Activated T-helper 2 cell treated with anti-CD3 and anti-CD28 coated beads, Interferon-gamma antibody, Interleukin-2, Interleukin-4, amounts not matched to agents 10 μg/mL and 5 μg/mL and 100 μg/mL, durations not matched to agents 14 hours and 24 hours and 36 hours (primary cell): ENCODE data around the gene PTPRU. TPM values are rescaled to one million over a fixed set of nuclear protein-coding genes. Genes with fewer than 3 reads are reported as not detected.

ENCODE experiments used
- DNase-seq: peaks from one replicate; pipeline ENCODE4 v3.0.0; 2021; ENCODE audit warnings: low spot score
- H3K27ac Mint-ChIP-seq: one replicate; pipeline ENCODE4 v1.8.0; 2021; ENCODE audit warnings: mixed read lengths
- H3K27me3 Mint-ChIP-seq: one replicate; pipeline ENCODE4 v1.8.0; 2021; ENCODE audit warnings: low read depth, mixed read lengths
- H3K36me3 Mint-ChIP-seq: one replicate; pipeline ENCODE4 v1.8.0; 2021; ENCODE audit warnings: low read depth, mixed read lengths
- H3K4me1 Mint-ChIP-seq: one replicate; pipeline ENCODE4 v1.8.0; 2021; ENCODE audit warnings: low read depth, mixed read lengths
- H3K4me3 Mint-ChIP-seq: one replicate; pipeline ENCODE4 v1.8.0; 2021; ENCODE audit warnings: low read depth, mild to moderate bottlenecking, moderate library complexity, mixed read lengths
- H3K9me3 Mint-ChIP-seq: one replicate; pipeline ENCODE4 v1.8.0; 2021; ENCODE audit warnings: mixed read lengths
- intact Hi-C: fragments of 100-400 bp; cut with micrococcal nuclease; formaldehyde crosslinking; loops from one replicate; pipeline ENCODE4 v1.15.1; 2023
- total RNA-seq: library from RNA; stranded (reverse); gene quantifications from 2 replicates; pipeline ENCODE4 v1.2.3, GENCODE V29; 2022

The PTPRU gene
- total RNA-seq, 1 donor from 2014 or later, result 0.30 TPM

DNA sequence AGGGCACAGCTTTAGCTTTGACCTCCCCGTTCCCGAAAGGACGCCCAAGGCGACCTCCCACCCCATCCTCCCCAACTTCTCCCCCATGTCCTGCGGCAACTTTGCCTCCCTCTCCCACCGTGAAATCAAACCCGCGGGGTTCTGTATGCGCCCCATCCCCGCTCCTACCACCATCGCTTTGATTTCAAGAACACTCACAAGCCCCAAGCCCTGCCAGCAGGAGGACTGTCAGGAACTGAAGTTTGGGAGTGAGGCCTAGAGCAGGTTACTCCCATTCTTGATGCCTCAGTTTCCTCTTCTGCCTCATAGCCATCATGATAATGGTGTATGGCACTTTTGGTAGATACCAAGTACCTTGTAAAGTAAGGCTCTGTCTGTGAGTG lies 2.3 kb downstream of the PTPRU start:
- no peak for DNase-seq
- H3K4me3 Mint-ChIP-seq, result peak overlapping the region; percentile 61
- no peaks in the 10 kb centered on the region for H3K36me3 Mint-ChIP-seq
- H3K9me3 Mint-ChIP-seq, result no peaks in the 10 kb centered on the region
- intact Hi-C loops, result loop anchor here (5.0 to 10.0 kb wide), 2 partner anchors 469 to 1476 kb away; no protein-coding TSS in a partner anchor
- H3K27me3 Mint-ChIP-seq, result peaks cover 56% of the 10 kb centered on the region
- peaks cover 12% of the 10 kb centered on the region for H3K4me1 Mint-ChIP-seq
- H3K27ac Mint-ChIP-seq, result no peak overlapping the region

DNA sequence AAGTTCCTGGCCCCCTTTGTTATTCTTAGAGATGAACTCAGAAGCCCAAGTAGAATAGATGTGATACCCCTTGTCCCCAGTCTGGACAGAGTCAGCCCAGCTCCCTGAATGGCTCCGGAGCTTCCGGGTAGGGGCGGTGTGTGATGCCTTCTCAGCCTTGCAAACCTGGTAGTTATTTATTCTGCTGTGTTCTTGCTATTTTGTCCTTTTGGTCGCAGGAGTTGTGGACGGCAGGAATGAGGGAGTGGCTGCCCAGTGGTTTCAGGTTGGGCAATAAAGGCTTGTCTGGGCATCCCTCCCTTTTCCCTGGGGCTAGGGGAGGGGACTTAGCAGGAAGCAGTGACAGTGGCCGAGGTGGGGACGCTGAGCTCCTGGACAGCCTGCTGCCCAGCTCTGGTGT lies 2.8 kb downstream of the PTPRU start:
- Mint-ChIP-seq H3K27ac (no peak overlapping the region), H3K9me3 (no peaks in the 10 kb centered on the region), H3K36me3 (no peaks in the 10 kb centered on the region), H3K4me1 (peaks cover 12% of the 10 kb centered on the region), H3K4me3 (no peak overlapping the region), H3K27me3 (peaks cover 52% of the 10 kb centered on the region)
- no peak for DNase-seq
- intact Hi-C loops, result loop anchor here (5.0 to 10.0 kb wide), 2 partner anchors 468 to 1476 kb away; no protein-coding TSS in a partner anchor

DNA sequence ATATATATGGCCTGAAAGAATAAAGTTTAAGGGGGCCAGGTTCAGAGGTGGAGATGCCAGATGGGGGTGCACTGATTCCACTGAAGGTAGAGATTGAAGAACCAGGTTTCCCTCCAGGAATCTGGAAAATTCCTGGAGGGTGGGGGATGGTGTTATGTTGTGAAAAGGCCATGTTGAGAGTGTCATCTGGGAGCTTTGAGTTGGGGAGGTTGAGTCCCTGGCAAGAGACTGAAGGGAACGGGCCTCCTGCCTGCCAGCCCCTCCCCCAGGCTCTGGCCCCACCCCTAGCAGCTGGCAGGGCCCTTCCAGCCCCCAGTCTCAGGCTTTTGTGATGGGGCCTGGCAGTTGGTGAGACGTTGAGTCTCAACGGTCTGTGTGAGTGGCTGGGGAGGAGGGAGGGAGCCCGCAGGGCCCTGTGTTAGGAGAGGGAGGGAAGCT lies 4.1 kb downstream of the PTPRU start:
- Mint-ChIP-seq H3K9me3 (no peaks in the 10 kb centered on the region), H3K4me3 (no peak overlapping the region), H3K27ac (no peak overlapping the region), H3K4me1 (peaks cover 12% of the 10 kb centered on the region), H3K27me3 (peaks cover 44% of the 10 kb centered on the region), H3K36me3 (no peaks in the 10 kb centered on the region)
- intact Hi-C loops, result no loop called here
- DNase-seq, result no peak

DNA sequence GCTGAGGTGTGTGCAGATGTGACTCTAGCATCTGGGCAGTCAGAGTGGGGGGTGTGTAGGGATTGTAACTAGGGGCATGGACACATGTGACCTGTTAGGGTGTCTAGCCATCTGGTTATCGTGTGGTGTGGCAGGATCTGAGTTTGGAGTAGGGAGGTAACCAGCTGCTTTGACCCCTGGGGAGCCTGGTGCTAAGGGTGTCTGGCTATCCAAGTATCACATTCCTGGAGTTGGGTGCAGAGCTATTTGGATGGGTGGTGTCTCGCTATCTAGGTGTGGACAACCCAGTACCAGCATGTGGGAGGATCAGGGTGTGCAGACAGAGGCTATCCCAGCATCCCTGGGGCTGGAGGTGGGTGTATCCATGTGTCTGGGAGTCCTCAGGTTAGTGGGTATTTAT lies 4.7 kb downstream of the PTPRU start:
- peaks cover 40% of the 10 kb centered on the region for H3K27me3 Mint-ChIP-seq
- intact Hi-C loops, result no loop called here

DNA sequence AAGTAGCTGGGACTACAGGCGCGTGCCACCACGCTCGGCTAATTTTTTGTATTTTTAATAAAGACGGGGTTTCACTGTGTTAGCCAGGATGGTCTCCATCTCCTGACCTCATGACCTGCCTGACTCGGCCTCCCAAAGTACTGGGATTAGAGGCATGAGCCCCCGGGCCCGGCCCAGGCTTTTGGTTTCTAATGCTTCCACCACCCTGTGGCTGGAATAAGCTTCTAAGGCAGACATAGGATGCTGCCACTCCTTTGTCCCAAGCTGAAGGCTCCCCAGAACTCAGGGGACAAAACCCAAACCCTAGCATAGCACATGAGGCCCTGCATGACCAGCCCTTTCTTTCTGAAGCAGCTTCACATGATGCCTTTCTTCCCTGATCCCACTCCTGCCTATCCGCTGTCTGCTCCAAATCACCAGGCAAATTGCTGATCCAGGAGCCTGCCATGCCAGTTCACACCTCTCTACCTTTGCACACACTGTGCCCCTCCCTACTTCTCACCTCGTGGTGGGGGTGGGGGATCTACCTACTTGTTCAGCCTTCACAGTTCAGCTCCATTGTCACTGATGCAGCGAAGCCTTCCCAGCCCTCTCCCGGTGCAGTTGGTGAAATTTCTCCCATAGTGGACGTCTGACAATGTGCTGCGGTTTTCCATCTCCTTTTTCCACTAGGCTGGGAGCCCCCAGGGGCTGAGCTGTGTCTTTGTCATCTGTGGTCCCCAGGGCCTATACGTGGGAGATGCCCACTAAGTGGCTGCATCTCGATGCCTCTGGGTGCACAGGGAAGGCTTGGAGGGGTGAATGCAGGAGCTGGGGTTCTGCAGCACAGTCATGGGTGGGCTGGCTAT lies 6.9 kb downstream of the PTPRU start:
- Mint-ChIP-seq H3K4me3 (no peak overlapping the region), H3K27ac (no peak overlapping the region), H3K9me3 (no peaks in the 10 kb centered on the region), H3K27me3 (peaks cover 32% of the 10 kb centered on the region), H3K4me1 (no peaks in the 10 kb centered on the region), H3K36me3 (no peaks in the 10 kb centered on the region)
- intact Hi-C loops, result no loop called here
- DNase-seq, result no peak

More for the DNA sequence above, 4.7 kb downstream of the PTPRU start:
- Mint-ChIP-seq H3K27ac (no peak overlapping the region), H3K4me3 (no peak overlapping the region), H3K9me3 (no peaks in the 10 kb centered on the region), H3K36me3 (no peaks in the 10 kb centered on the region), H3K4me1 (peaks cover 9% of the 10 kb centered on the region)
- no peak for DNase-seq

- Mint-ChIP-seq H3K36me3 (no peaks in the 10 kb centered on the region), H3K4me3 (no peak overlapping the region), H3K4me1 (no peaks in the 10 kb centered on the region), H3K27ac (no peak overlapping the region), H3K27me3 (peaks cover 26% of the 10 kb centered on the region), H3K9me3 (no peaks in the 10 kb centered on the region)
- intact Hi-C loops, result no loop called here
- DNase-seq, result no peak
Observed at GRCh38 chr1:29243871-29244200, 7.5 kb downstream of the PTPRU start.

GRCh38 chr1:29245261-29245660 lies 8.9 kb downstream of the PTPRU start:
- Mint-ChIP-seq H3K4me3 (no peak overlapping the region), H3K27me3 (peaks cover 12% of the 10 kb centered on the region), H3K27ac (no peak overlapping the region), H3K4me1 (no peaks in the 10 kb centered on the region), H3K36me3 (no peaks in the 10 kb centered on the region), H3K9me3 (no peaks in the 10 kb centered on the region)
- intact Hi-C loops, result no loop called here
- no peak for DNase-seq

GRCh38 chr1:29245876-29246275 lies 9.6 kb downstream of the PTPRU start:
- Mint-ChIP-seq H3K9me3 (no peaks in the 10 kb centered on the region), H3K27me3 (peaks cover 9% of the 10 kb centered on the region), H3K27ac (no peak overlapping the region), H3K36me3 (no peaks in the 10 kb centered on the region), H3K4me1 (no peaks in the 10 kb centered on the region), H3K4me3 (no peak overlapping the region)
- no peak for DNase-seq
- intact Hi-C loops, result no loop called here

DNA sequence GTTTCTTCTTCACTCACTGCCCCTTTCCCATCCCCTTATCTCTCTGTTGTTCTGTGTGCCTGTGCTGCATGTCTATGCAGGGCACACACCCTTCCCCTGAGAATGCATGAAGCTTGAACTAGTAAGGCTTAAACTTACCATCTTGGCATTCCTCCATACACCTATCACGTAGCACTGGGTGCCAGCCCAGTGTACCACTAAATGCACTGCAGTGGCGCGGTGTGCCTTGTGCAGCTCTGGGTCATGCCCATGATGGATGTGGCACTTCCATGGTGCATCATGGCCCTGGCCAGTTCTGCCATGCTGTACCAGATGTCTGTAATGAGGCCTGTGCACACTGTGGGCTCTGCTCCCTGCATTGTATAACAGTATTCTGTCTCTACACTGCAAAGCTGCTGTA lies 10.7 kb downstream of the PTPRU start:
- peaks cover 3% of the 10 kb centered on the region for H3K27me3 Mint-ChIP-seq
- no peak for DNase-seq
- intact Hi-C loops, result no loop called here
- H3K4me3 Mint-ChIP-seq, result no peak overlapping the region
- H3K4me1 Mint-ChIP-seq, result no peaks in the 10 kb centered on the region
- no peaks in the 10 kb centered on the region for H3K36me3 Mint-ChIP-seq
- H3K27ac Mint-ChIP-seq, result no peak overlapping the region
- no peaks in the 10 kb centered on the region for H3K9me3 Mint-ChIP-seq

- no peak for DNase-seq
- Mint-ChIP-seq H3K4me3 (no peak overlapping the region), H3K4me1 (no peaks in the 10 kb centered on the region), H3K9me3 (no peaks in the 10 kb centered on the region), H3K27ac (no peak overlapping the region), H3K27me3 (peaks cover 3% of the 10 kb centered on the region), H3K36me3 (no peaks in the 10 kb centered on the region)
- intact Hi-C loops, result no loop called here
Observed at GRCh38 chr1:29247571-29248273, 11.4 kb downstream of the PTPRU start.

DNA sequence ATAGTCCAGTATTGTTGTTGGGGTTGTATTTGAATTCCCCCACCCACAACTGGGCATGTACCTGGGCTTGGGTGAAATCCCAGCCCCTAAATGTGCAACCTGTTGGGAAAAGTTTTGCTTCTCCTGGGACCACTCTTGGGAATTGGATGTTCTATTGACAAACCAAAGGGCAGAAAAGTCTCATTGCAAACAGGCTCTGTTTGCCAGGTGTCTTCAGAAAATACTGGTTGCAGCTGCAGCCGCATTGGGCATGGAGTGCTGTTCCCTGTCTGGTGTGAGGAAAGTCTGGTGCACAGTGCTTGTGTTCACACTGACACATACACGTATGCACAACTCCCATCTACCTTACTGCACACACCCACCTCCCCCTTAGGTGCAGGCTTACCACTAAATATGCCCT lies 12.1 kb downstream of the PTPRU start:
- Mint-ChIP-seq H3K27ac (no peak overlapping the region), H3K9me3 (no peaks in the 10 kb centered on the region), H3K4me1 (no peaks in the 10 kb centered on the region), H3K4me3 (no peak overlapping the region), H3K36me3 (no peaks in the 10 kb centered on the region), H3K27me3 (peaks cover 3% of the 10 kb centered on the region)
- intact Hi-C loops, result no loop called here
- DNase-seq, result no peak

- peaks cover 3% of the 10 kb centered on the region for H3K27me3 Mint-ChIP-seq
Observed at GRCh38 chr1:29249170-29249691, 12.9 kb downstream of the PTPRU start.

DNA sequence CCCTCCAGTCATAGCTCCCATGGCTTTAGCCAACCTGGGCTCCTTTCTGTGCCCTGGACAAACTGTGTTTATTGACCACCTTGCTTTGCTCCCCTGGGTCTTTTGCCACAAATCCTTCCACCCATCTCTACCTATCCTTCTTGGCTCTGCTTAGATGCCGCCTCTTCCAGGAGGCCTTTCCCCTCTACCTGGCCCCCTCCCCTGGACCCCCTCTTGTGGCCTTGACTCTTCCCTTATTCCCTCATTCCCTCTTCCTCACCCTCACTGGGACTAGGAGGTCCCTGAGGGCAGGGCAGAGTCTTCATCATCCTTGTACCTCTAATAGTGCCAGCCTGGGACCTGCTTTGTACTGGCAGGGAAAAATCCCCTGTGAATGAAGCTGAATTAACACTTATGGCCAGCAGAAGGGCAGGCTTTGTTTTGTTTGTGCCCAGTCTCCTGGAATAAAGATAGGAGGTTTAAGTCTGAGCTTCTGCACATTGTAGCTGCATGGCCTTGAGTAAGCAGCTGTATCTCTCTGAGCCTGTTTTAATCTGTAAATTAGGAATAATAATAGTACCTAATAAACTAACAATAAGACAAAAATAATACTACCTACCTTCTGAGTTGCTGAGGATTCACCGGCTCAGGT lies 13.7 kb downstream of the PTPRU start:
- Mint-ChIP-seq H3K9me3 (no peaks in the 10 kb centered on the region), H3K27me3 (peaks cover 4% of the 10 kb centered on the region), H3K36me3 (no peaks in the 10 kb centered on the region), H3K4me3 (no peak overlapping the region), H3K27ac (no peak overlapping the region), H3K4me1 (no peaks in the 10 kb centered on the region)
- no peak for DNase-seq
- intact Hi-C loops, result no loop called here

More at GRCh38 chr1:29249170-29249691, 12.9 kb downstream of the PTPRU start:
- Mint-ChIP-seq H3K27ac (no peak overlapping the region), H3K36me3 (no peaks in the 10 kb centered on the region), H3K4me1 (no peaks in the 10 kb centered on the region), H3K4me3 (no peak overlapping the region), H3K9me3 (no peaks in the 10 kb centered on the region)
- DNase-seq, result no peak
- intact Hi-C loops, result no loop called here
